IPS DF 4.7 (cell line): ENCODE results near the gene CA12.

Experiments used
- DNase-seq: peaks from one replicate; pipeline ENCODE4 v3.0.0-alpha.2; 2013; ENCODE audit warnings: low spot score; ENCODE audit errors: extremely low read depth

The CA12 gene

DNA sequence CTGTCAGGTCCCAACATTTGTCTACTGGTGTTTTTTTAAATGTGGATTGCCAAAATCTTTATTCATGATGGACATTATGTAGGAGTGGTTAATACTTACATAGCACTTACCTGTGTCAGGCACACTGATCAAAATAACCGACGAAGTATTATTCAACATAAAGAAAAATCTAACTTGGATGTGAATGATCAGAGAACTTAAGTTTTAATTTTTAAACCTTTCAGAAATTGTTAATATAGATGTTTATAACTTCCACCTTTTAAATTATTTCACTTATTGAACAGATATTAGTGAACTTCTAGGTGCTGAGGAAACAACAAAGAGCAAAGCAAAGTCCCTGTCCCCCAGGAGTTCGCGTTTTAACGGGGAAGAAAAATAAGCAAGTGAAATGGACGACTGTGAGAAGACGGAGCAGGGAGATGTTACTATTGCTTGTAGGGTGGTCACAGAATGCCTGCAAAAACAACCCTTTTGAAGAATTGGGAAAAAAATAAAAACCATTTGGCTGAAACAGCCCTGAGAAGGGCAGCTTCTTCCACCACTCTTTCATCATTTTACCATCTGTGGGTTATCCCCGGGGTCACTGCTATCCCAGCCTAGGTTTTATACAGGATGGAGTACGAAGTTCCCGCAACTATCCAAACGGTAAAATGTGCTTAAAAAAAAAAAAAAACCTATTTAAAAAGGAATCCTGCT is 105.2 kb downstream of the CA12 start:
- DNase-seq, result no peak

DNA sequence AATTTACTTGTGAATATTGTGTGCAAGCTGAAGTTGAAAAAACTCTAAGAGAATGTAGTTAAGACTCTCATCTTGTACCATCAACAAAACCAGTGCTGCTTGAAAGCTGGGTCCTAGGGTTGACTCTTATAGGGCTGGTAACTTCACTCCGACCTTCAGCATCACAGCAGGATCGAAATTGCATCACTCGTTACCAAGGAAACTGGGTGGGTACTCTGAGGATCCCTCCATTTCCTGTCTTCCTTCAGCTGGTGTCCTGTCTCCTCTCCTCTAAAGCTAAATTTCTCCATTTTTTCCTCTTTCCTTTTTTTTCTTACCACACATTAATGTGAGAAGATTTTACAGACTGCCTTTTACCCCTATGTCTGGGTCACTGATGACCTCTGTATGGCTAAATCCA is 107.2 kb downstream of the CA12 start:
- DNase-seq, result no peak
